GM19043 (cell line): ENCODE results near the gene TMEM63A.
"Not testable (repeated sequence)": the region's sequence is repeated elsewhere in the genome, so short reads cannot be mapped to it uniquely, and the experiment has no call there.

ENCODE experiments used
- ATAC-seq: cut with Tn5 transposase; IDR thresholded peaks from one replicate; pipeline ENCODE4 v1.9.1; 2021; ENCODE audit warnings: low read depth; ENCODE audit not compliant: unreplicated experiment

Gene TMEM63A

GRCh38 chr1:225808136-225808535 is 74.0 kb downstream of the TMEM63A start:
- no peak for ATAC-seq

- not testable (repeated sequence) for ATAC-seq
These were observed 75.4 kb downstream of the TMEM63A start for GRCh38 chr1:225806736-225807135.

- no peak for ATAC-seq
These were observed 75.9 kb downstream of the TMEM63A start for GRCh38 chr1:225806249-225806648.

- not testable (repeated sequence) for ATAC-seq
These were observed 81.0 kb downstream of the TMEM63A start for GRCh38 chr1:225801146-225801545.

GRCh38 chr1:225796097-225796496 is 86.1 kb downstream of the TMEM63A start:
- ATAC-seq = not testable (repeated sequence)
